Measurements from ENCODE around the gene GART.

DNA sequence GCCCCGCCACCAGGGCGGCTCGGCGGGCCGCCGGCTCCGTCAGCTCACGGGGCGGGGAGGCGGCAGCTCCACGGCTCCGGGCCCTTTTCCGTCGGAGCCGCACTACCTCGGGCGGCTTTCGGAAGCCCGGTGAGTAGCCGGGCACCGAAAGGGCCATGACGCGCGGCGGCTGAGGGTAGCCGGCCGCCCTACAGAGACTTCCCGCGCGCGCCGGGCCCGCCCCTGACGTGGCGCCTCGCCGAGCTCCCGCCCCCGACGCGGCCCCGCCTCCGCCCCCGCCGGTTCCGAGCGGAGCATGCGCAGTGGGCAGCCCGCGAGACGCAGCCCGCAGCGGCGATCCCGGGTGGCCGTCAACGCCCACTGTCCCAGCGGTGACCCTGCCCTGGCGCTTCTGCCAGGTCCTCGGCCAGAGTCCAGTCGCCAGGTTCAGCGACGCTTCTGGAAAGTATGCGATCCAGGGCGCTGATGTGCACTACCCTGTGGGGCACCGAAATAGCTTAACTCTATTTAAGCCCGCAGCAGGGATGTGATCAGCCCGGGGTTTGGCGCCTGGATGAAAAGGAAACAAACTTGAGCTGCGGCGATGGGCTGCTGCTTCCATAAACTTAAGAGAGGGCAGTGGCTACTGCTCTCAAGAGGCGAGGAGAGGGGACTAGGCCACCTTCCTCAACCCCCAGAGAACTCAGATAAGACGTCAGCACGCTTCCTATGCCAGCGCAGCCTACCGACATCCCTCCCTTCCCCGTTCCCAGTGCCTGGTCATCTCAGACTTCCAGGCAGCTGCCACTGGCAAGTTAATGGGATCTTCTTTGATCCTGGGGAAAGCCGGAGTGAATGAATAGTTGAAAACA lies 46.8 kb upstream of the GART start, which contains the start of gene DONSON:
- peak; percentile 86; the same call in 1 of the 2 replicates for TF ChIP-seq POLR2A (IDR thresholded peaks at IDR 0.05; ENCODE audit: low read depth, low read length)
- no peak for TF ChIP-seq POLR2AphosphoS5 (IDR thresholded peaks at IDR 0.05; ENCODE audit: low read depth, low read length)
- TF ChIP-seq TAF1 (IDR thresholded peaks at IDR 0.05; ENCODE audit: borderline replicate concordance, low read depth, low read length), result peak; percentile 60
